Activated naive CD4-positive, alpha-beta T cell treated with Interleukin-2 at 50 U/mL for 16 hours (primary cell): ENCODE measurements around the gene SUPT3H.

ENCODE experiments used
- DNase-seq: peaks from one replicate; pipeline ENCODE4 v3.0.0-alpha.2; 2020

The SUPT3H gene

DNA sequence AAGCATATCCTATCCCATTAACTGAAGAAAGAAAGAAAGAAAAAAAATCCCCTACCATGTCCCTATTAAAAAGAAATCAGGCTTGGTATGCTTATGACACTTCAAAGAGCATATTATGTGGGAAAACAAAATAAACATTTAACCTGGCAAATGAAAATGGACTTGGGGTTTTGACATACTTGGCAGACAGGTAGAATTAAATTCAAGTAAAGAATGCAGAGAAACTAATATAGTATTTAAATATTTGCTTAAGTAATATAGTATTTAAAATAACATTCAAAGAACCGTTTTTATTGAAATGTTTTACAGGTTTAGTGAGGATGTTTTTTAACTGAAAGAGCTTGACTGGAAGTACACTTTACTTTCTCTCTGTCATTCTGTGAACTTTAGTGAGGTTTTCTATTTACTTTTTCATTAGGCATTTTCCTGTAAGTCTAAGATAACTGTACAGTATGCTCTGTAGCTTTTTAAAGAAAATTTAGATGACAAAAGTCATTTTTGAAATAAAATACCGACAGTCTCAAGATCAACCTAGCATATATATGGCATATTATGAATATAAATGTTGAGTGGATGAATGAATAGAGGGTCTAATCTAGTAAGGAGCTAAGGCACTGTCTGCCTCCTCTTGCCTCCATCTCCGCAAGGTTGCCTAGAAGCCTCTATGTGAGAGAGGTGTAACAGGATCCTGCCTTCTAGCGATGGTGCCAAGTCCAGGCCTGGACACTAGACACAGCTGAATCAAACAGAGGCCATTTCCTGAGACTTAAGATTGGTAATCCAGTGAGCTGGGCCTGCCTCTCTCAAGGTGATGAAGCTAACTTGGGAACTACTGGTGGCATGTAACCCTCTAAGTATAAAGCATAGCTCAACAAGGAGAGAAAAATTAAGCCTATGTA lies 394.0 kb downstream of the SUPT3H start:
- no peak for DNase-seq

DNA sequence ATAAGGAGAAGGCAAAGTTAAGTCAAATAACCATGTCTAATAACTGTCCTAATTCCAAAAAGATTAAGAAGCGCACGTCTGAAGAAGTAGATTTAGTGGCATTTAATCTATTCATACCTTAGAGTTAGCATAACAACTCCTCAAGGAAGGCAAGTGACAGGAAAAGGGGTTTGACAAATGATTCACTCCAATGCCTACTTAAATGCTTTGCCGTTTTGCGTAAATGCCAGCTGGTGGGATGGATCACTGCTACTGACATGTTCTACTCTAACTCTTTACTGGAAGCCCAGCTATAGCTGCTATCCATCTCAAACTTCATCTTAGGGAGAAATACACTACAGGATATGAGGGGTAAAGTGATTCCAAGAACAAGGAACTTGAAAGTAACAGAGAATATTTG lies 396.9 kb downstream of the SUPT3H start:
- DNase-seq: no peak

DNA sequence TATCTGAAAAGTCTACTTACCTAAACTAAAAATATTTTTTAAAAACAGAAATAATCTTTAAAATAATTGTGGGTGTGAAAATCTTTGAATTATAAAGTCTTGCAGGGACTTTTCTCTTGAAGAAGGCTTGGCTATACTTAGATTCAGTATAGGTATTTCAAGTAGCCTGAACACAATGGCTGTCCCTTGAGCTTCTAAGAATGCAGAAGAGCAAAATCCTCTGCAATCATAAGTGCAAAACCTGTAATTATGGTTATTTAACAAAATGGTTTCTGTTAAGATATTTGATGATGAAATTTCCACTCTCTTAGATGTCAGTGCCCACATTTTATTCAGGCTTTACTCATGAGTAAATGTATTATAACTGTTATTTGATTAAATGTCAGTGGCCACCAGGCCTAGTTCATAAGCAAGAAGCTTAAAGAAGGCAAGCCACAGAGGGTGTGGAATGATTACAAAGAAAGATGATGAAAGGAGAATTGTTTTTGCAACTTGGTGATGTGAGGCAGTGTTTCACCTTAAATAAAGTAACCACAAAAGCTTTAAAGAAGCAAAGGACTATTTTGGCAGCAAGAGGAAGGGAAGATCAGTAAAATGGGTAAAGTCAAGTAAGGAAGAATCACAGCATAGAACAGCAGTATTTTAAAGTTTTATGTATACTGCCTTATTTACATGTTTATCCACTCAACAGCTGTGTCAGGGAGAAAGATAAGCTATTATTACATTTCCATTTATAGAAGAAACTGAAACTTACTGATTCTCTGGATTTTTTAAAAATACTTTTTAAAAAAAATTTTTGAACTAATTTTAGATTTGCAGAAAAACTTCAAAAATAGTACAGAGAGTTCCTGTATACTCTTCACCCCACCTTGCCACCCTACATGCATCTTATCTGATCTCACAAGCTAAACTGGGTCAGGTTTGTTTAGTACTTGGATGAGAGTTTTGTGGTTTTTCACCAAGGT lies 400.8 kb downstream of the SUPT3H start:
- DNase-seq: no peak

DNA sequence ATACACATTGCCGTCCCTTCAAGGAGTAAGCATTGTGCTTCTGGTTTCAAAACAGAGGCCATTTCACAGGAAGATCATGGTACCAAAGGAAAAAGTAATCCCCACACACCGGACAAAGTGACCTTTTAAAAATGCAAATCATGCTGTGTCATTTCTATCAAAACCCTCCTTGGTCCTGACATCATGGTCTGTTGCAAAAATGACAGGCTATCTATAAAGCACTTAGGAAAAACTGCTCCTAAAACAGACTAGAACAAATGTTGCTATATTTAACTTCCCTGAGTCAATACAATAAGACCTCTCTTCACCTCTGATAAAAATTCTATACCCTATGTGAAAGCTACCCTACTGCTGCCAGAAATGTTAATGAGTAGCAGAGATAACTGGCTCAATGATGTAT lies 403.2 kb downstream of the SUPT3H start:
- no peak for DNase-seq

DNA sequence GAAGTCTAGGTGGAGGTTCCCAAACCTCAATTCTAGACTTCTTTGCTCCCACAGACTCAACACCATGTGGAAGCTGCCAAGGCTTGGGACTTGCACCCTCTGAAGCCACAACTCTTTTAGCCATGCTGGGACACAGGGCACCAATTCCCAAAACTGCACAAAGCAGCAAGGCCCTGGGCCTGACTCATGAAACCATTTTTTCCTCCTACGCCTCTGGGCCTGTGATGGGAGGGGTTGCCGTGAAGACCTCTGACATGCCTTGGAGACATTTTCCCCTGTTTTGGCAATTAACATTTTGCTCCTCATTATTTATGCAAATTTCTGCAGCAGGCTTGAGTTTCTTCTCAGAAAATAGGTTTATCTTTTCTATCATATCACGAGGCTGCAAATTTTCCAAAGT lies 405.0 kb downstream of the SUPT3H start:
- DNase-seq: no peak

DNA sequence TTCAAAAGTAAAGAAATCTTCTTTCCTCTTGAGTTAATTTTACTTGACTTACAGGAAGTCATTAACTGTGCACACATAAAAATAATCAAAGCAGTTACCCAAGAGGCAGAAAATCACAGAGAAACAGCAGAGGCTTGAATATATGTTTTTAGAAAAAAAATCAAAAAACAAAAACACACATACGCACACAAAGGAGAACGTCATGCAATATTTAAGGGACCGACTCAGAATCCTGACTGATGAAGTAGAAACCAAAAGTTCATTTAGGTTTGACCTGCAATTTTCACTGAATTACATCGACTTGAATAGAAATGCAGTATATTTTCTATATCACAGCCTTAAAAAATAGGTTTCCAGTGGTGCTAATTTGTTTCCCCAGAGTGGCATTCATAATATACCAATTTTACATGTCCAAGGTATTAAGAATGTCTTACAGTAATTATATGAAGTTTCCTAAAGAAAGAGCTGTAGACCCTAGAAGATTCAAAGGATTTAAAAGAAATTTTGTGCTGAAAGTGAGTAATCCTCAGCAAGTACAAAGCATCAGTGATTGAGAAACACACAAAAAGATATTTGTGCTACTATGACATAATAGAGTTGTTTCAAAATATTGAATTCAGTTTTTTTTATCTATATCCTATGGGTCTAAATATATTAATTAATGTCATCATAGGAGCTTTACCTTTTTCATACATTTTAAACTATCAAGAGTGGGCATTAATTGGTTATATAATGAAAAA lies 408.1 kb downstream of the SUPT3H start:
- no peak for DNase-seq

DNA sequence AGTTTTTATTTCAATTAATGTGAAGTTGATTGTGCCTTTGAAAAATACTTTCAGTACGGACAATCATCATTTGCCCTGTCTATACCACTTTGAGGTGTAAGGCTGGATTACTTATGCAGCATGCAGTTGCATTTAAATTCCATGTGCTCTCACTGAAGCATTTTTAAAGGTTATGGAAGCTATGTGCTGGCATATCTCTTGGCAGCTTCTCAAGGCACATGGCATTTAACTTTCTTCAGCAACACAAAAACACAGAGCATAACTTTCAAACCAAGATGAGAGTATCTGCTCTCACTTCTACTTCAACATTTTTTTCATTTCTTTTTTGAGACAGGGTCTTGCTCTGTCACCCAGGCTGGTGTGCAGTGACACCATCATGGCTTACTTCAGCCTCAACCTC lies 410.3 kb downstream of the SUPT3H start:
- DNase-seq: no peak

DNA sequence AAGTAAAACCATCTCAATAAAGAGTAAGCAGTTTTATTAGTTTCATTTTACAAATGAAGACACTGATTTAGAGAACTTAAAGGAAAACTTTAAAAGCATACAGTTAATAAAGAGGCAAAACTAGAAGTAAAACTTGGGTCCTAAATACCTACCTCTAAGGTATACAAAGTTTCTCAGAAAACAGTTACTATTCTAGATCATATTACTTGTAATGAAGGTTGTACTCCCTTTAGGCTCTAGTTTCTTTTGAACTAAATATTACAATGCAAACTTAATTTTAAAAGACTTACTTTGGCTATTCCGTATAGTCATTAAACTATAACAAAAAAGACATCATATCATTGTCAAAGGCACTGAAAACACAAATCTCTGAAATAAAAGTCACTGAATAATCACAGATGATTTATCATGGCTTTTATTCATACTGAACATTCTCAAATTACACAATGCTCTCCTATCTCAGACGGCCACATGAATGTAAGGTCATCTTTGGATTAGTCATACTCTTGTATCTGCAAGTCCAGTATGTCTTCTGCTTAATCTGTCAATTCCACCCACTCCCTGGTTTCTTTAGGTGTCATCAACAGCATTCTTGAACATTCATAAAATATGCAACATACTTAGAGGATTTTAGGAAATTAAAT lies 411.2 kb downstream of the SUPT3H start:
- DNase-seq: no peak

DNA sequence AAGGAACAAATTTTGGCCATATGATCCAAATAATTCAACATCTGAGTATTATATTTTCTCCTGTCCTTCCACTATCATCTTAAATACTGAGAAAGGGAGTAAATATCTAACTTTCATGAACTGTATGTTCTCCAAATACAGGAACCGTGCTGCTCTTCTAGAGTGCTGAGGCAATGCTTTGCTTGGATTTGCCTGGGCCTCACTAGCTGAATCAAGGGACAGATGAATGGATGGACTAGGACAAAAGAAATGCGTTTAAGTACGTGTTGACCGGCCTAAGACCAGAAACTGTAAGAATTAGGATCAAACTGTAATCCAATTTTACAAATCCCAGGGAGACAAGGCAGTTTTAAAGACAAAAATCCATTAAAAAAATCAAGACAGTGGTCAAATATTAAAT lies 412.0 kb downstream of the SUPT3H start:
- no peak for DNase-seq

DNA sequence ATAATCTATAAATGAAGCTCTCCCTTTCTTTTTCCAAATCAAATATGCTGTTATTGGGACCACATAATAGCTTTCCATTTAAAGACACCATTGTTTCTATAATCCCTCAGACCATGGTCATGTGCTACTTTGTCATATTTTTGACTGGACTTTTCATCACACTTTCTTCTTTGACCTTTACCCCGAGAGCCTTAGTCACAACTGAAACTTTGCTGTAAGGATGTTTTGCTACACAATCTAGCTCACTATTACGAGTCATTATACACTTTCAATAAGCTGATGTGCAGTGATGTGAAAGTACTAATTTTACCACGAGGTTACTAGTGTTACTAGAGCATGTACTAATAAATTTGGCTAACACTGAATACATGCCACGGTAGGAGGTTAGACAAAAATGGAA lies 416.8 kb downstream of the SUPT3H start:
- no peak for DNase-seq

DNA sequence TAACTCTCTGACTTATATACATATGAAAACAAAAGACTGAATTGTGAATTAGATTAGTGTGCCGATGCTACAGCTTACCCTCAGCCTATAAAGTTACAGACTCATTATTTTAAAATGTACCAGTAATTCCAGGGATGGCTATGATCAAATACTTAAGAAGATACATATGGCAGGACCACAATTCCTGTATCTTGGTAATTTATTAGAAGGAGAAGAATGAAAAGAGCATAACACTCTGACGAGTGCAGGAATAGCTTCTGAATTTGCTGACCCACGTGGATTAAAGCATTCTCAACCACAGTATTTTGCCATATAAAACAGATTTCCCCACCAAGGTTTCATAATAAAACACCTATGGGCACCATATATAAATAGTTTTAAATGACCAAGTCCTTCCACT lies 418.1 kb downstream of the SUPT3H start:
- DNase-seq: no peak

DNA sequence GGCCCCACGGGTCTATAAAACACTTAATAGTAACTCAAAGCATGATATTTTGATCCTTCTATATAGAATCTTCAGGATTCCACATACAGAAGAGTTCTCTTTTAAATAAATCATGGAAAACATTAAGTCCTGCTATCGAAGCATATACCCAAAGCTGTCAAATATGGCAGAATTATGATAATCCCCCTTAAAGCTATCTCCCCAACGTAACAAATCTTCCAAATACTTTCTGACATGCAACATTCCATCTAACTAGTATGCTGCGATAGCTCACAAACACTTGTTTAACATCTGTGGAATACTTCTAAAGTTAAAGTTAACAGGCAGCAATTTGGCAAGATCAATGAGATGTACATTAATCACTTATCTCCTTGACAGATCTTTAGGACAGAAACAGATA lies 420.6 kb downstream of the SUPT3H start:
- no peak for DNase-seq

DNA sequence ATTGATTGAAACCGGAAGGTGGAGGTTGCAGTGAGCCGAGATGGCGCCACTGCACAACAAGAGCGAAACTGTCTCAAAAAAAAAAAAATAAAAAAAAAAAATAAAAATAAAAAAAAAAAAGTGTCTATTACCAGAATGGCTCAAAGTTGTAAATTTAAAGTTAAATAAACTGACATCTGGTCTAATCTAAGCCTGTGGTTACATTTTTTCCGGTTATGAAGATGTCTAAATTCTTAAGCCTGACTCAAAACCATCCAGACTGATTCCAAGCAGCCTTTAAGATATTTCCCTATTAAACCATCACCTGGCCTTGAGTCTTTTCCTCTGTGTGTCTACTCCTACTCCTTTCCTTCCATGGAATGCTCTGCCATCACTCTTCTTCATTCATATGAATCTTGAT lies 421.3 kb downstream of the SUPT3H start:
- no peak for DNase-seq

DNA sequence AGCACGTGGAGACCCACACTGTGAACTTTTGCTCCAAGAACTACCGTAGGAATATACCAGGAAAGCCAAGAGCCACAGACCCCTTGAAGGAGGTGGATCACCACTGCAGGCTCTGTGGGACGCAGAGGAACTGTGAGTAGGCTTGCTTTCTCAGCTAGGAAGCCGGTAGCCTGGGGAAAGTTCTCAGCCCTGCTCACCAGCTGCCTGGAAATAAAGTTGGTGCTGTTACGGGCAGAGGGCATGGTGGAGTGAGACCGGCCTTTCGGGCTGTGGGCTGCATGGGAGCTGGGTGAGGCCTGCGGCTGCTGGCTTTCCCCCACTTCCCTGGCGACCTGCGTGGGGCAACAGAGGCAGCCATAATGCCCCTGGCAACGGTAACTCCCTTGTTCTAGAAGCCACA lies 422.6 kb downstream of the SUPT3H start:
- no peak for DNase-seq

DNA sequence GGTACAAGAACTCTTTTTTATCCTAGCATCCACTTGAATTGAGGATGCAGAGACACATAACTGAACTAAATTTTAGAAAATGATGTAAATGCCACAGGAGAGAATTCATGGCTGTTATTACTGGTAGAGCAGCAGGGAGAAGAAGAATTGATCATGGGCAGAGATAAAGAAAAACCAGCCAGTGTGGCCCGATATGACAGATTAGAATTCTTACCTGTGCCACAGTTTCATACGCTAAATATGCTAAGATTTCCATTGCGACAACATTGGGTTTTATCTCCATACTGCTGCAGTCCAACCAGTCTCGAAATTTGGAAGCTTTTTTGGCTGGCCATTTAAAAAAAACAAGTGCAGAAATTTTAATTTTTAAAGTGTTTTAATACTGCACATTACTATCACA lies 423.5 kb downstream of the SUPT3H start:
- DNase-seq: no peak

DNA sequence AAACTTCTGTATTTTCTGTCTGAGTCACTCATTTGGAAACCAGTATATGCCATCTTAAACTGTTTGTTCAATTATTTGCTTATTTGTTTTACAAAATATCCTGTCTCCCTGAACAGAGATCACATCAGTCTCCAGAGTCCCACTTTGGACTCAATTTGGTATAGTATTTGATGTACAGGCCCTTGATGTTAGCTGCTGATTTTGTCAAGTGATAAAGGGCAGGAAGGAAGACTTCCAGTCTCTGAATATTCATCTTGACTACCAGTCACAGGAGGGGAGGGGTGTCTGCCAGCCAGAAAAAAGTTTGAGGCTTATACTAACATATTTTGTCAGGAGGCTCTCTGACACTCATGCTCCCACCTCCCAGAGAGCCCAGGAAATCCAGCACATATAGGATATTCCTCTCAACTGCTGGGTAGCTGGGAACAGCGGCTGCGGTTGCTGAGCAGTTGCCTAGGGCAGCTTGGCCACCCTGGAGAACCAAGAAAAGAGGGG lies 426.4 kb downstream of the SUPT3H start:
- DNase-seq: no peak

DNA sequence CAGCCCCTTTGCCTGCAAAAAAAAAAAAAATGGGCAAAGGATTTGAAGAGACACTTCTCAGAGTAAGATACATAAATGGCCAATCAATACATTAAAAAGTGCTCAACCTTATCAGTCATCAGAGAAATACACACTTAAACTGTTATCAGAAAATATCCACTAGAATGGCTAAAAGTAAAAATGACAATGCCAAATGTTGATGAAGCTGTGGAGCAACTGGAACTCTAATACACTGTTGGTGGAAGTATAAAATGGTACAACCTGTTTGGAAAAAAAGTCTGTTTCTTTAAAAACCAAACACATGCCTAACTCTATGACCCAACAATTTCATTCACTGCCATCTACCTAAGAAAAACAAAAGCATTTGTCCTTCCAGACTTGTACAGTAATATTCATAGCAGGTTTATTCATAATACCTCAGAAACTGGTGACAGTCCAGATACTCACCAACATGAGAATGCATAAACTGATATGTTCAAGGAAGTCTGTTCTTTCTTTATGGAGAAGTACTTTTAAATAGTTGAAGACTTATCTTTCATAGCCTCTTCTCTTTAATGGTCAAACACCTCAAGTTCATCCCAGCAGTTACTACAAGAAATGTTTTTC lies 428.0 kb downstream of the SUPT3H start:
- DNase-seq: no peak

DNA sequence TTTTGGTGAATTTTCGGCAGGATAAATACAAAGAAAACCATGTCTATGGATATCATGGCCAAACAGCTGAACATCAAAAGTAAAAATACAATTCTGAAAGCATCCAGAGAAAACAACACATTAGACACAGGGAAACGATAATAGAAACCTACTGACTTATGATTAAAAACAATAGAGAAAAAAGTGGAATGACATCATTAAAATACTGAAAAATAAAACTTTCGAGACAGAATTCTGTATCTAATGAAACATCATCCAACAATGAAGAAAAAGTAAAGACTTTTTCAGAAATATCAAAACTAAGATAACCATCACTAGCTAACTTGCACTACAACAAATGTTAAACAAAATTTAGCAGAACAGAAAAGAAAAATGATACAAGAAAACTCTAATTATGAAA lies 434.2 kb downstream of the SUPT3H start:
- DNase-seq: no peak

DNA sequence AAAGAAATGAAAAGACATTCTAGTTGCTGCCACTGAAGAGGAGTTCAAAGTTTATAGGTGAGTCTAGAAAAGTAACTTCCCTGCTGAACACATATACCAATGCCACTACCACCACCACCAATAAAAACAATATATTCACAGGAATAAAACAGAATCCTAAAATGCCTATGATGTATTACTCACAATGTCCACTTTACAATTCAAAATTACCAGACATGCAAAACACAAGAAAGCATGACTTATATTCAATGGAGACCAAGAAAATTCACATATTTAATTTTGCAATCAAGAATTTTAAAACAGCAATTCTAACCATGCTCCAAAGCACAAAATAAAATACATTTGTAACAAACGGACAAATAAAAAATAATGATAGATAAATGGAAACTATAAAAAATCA lies 434.9 kb downstream of the SUPT3H start:
- DNase-seq: no peak

DNA sequence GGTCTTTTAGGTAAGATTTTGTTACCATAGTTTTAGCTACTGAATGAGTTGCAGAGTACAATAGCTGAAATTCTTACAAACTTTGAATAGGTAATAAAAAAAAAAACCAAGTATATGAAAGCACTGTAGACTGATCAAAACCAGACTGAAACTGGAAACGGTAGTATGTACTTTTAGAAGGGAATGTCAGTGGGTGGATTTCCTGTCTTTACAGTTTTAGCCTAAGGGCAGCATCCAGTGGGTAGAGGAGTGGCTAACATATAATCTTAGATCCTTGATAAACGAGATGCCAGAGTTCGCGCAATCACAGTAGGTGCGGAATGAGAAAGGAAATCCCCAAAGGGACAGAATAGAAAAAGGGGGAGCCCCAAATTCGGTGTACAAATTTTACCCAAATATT lies 435.5 kb downstream of the SUPT3H start:
- no peak for DNase-seq

DNA sequence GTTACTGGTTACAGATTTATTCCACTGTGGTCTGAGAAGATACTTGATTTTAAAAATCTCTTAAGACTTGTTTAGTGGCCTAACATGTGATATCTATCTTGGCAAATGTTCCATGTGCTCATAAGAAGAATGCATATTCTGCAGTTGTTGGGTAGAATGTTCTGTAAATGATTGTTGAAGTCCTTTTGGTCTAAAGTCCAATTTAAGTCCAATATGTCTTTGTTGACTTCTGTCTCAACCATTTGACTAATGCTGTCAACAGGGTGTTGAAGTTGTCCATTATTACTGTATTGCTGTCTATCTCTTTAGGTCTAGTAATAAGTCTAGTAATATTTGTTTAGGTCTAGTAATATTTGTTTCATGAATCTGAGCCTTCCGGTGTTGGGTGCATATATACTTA lies 437.4 kb downstream of the SUPT3H start:
- DNase-seq: no peak

DNA sequence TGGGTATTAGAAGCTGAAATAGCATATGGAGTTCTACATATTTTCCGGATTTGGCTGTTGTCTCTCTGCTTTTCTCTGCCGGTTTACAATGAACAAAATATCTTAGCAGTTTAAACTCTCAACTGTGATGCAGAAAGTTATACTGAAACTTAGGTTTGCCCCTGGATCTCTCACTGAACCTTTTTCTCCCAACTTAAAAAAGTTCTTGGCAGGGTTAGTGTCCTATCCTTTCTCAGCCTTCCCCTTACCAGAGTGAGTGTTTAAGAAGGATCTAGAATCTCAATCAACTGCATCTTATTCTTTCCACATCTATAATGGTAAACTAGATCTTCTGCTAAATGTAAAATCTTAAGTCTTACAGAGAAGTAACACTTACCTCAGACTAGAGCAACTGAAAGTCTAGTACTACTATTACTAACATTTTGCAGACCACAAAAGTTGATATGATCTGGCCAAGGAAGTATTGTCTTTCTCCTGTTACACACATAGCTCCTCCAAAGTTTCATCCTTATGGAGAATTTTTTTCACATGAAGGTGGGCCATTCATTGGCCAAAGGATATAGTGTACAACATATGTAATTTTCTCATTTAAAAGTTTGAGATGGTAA lies 441.9 kb downstream of the SUPT3H start:
- no peak for DNase-seq
